ENCODE data around the gene IRAK2.

DNA sequence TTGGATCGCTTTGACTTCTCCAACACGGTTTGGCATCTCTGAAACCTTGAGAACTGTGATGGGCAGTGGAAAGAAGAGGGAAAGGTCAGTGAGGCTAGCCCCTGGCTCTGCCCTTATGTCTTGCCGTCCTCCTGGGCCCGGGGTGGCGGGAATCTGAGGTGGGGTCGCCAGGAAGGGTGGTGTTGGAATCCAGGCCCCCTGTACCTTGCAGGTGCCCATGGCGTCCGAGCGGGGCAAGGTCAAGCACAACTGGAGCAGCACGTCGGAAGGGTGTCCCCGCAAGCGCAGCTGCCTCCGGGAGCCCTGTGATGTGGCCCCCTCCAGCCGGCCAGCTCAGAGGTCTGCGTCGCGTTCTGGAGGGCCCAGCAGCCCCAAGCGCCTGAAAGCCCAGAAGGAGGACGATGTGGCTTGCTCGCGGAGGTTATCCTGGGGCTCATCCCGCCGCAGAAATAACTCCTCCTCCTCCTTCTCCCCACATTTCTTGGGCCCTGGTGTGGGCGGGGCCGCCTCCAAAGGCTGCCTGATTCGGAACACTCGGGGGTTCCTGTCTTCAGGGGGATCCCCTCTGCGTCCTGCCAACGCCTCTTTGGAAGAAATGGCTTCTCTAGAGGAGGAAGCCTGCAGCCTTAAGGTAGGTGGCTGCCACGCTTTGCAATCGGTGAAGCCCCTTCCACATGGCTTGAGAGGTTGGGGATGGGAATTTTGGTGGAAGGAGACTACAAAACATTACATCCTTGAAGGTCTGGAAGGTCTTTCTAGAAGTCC lies 84.4 kb downstream of the IRAK2 start:
- TF ChIP-seq TAF1 (IDR thresholded peaks at IDR 0.05; ENCODE audit: borderline replicate concordance, insufficient read depth, low read length): no peak
- no peak for TF ChIP-seq POLR2AphosphoS5 (IDR thresholded peaks at IDR 0.05; ENCODE audit: low read depth, low read length)
- TF ChIP-seq REST (IDR thresholded peaks at IDR 0.05; ENCODE audit: insufficient read depth in 1 of 2, low read depth in 2 of 2, low read length in 2 of 2): no peak
- TF ChIP-seq SIN3A (IDR thresholded peaks at IDR 0.05; ENCODE audit: borderline replicate concordance, insufficient read depth, low read length): no peak
- TF ChIP-seq FOXP2 (optimal IDR thresholded peaks at IDR 0.05; ENCODE audit: borderline replicate concordance, extremely low read depth, extremely low read length, insufficient read depth): no peak
